ENCODE results near the gene FXYD4. TPM values are rescaled to one million over a fixed set of nuclear protein-coding genes. Genes with fewer than 3 reads are reported as not detected.
"Not testable (repeated sequence)": the region's sequence is repeated elsewhere in the genome, so short reads cannot be mapped to it uniquely, and the experiment has no call there.

FXYD4 gene

DNA sequence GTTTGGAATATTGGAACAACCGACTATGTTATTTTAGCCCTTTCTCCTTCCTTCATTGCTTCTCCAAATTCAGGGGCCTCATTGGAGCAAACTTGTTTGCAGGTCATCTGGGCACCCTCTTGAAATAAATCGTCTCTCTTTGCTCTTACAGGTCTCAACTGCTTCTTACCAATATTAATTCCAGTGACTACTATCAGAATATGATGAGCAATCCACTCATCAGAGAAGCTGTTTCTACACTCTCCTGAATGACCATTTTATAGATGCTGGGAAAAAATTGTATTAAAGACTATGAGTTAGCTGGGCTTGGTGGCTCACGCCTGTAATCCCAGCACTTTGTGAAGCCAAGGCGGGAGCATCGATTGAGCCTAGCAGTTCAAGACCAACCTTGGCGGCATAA, 50.1 kb downstream of the FXYD4 start:
- H3K9ac ChIP-seq (ENCODE audit: low read length): peak overlapping the region; percentile 92
- no peak overlapping the region for H3K18ac ChIP-seq (ENCODE audit: low read depth in 1 of 2, low read length in 2 of 2)
- no peaks in the 10 kb centered on the region for H3K79me1 ChIP-seq (replicated peaks; ENCODE audit: low read length, poor library complexity, severe bottlenecking)
- no peak overlapping the region for H4K91ac ChIP-seq (ENCODE audit: low read length)
- no peaks in the 10 kb centered on the region for H3K36me3 ChIP-seq (ENCODE audit: control insufficient read depth in 1 of 2, insufficient read depth in 2 of 2, low read depth in 1 of 2, low read length in 2 of 2)
- no peak overlapping the region for H3K4me2 ChIP-seq (ENCODE audit: low read length, poor library complexity, severe bottlenecking)
- no peak overlapping the region for H2AK5ac ChIP-seq (ENCODE audit: low read length, severe bottlenecking)
- H3K4ac ChIP-seq (ENCODE audit: low read depth in 1 of 2, low read length in 2 of 2): no peak overlapping the region
- WGBS: 99% methylated on average over 6 of the region's 6 CpGs
- H2BK5ac ChIP-seq (ENCODE audit: low read depth, low read length, poor library complexity, severe bottlenecking): no peak overlapping the region
- H4K8ac ChIP-seq (ENCODE audit: low read length): no peak overlapping the region
- DNase-seq: peak; percentile 26
- H3K4me1 ChIP-seq (ENCODE audit: control insufficient read depth, insufficient read depth, low read depth, low read length): peaks cover 6% of the 10 kb centered on the region
- no peaks in the 10 kb centered on the region for H3K9me3 ChIP-seq (ENCODE audit: control insufficient read depth, low read length)
- no peak overlapping the region for H3K14ac ChIP-seq (ENCODE audit: low read length in 2 of 2)
- no peak overlapping the region for H2AFZ ChIP-seq (ENCODE audit: low read depth, low read length)
- no peak overlapping the region for H3K23ac ChIP-seq (ENCODE audit: low read length in 2 of 2)
- no peak overlapping the region for H2BK12ac ChIP-seq (ENCODE audit: low read length in 2 of 2)
- no peak overlapping the region for H2BK120ac ChIP-seq (ENCODE audit: low read depth, low read length)
- peak overlapping the region in 1 of 2 experiments; percentile 83 for H3K4me3 ChIP-seq (ENCODE audit: insufficient read depth in 1 of 2, low read depth in 1 of 2, low read length in 2 of 2)
- no peak overlapping the region for H3K27ac ChIP-seq (ENCODE audit: low read length, poor library complexity, severe bottlenecking)
- H2BK15ac ChIP-seq (ENCODE audit: low read depth, poor library complexity, severe bottlenecking): no peak overlapping the region
- H3K27me3 ChIP-seq (ENCODE audit: control insufficient read depth in 1 of 2, insufficient read depth in 1 of 2, low read length in 2 of 2): no peaks in the 10 kb centered on the region

DNA sequence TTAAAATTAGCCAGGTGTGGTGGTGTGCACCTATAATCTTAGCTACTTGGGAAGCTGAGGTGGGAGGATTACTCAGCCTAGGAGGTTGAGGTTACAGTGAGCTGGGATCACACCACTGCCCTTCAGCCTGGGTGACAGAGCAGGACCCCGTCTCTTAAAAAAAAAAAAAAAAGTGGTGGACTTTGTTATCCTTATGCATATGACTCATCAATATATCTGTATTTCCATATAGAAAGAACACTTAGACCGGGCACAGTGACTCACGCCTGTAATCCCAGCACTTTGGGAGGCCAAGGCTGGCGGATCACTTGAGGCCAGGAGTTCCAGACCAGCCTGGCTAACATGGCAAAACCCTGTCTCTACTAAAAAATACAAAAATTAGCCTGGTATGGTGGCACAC, 50.5 kb downstream of the FXYD4 start:
- not testable (repeated sequence) for H2BK12ac ChIP-seq (ENCODE audit: low read length in 2 of 2); H3K18ac ChIP-seq (ENCODE audit: low read depth in 1 of 2, low read length in 2 of 2); H3K14ac ChIP-seq (ENCODE audit: low read length in 2 of 2); H3K4me2 ChIP-seq (ENCODE audit: low read length, poor library complexity, severe bottlenecking); H4K91ac ChIP-seq (ENCODE audit: low read length); H3K36me3 ChIP-seq (ENCODE audit: control insufficient read depth in 1 of 2, insufficient read depth in 2 of 2, low read depth in 1 of 2, low read length in 2 of 2); H2BK15ac ChIP-seq (ENCODE audit: low read depth, poor library complexity, severe bottlenecking); H3K27ac ChIP-seq (ENCODE audit: low read length, poor library complexity, severe bottlenecking); H2BK5ac ChIP-seq (ENCODE audit: low read depth, low read length, poor library complexity, severe bottlenecking); H3K4me3 ChIP-seq (ENCODE audit: insufficient read depth in 1 of 2, low read depth in 1 of 2, low read length in 2 of 2); H4K8ac ChIP-seq (ENCODE audit: low read length); H3K9me3 ChIP-seq (ENCODE audit: control insufficient read depth, low read length); H2AK5ac ChIP-seq (ENCODE audit: low read length, severe bottlenecking); H3K23ac ChIP-seq (ENCODE audit: low read length in 2 of 2); H3K79me1 ChIP-seq (replicated peaks; ENCODE audit: low read length, poor library complexity, severe bottlenecking); H3K4me1 ChIP-seq (ENCODE audit: control insufficient read depth, insufficient read depth, low read depth, low read length); H2BK120ac ChIP-seq (ENCODE audit: low read depth, low read length); H2AFZ ChIP-seq (ENCODE audit: low read depth, low read length); H3K4ac ChIP-seq (ENCODE audit: low read depth in 1 of 2, low read length in 2 of 2); H3K27me3 ChIP-seq (ENCODE audit: control insufficient read depth in 1 of 2, insufficient read depth in 1 of 2, low read length in 2 of 2)
- peak overlapping the region; percentile 92 for H3K9ac ChIP-seq (ENCODE audit: low read length)
- 82% methylated on average over 3 of the region's 4 CpGs for WGBS
- DNase-seq: peak; percentile 37

DNA sequence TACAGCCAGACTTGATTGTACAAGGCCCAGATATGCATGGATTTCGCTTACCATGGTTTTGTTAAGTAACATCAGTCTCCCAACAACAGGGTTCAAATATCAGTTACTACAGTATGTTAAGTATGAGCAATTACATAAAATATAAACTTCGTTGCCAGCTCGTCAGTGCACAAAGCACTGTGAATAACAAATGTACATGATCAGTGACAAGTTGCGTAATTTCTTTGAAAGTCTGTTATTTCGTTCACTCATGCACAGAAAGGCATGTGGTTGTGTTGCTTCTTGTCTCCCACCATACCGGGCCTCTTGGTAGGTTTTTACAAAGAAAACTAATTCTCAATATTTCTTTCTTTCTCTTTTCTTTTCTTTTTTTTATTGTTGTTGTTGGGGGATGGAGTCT, 53.0 kb downstream of the FXYD4 start:
- H4K8ac ChIP-seq (ENCODE audit: low read length): no peak overlapping the region
- no peak overlapping the region for H3K4ac ChIP-seq (ENCODE audit: low read depth in 1 of 2, low read length in 2 of 2)
- no peak overlapping the region for H2BK120ac ChIP-seq (ENCODE audit: low read depth, low read length)
- H3K9ac ChIP-seq (ENCODE audit: low read length): no peak overlapping the region
- H2BK15ac ChIP-seq (ENCODE audit: low read depth, poor library complexity, severe bottlenecking): no peak overlapping the region
- no peak overlapping the region for H4K91ac ChIP-seq (ENCODE audit: low read length)
- H3K23ac ChIP-seq (ENCODE audit: low read length in 2 of 2): no peak overlapping the region
- H2BK12ac ChIP-seq (ENCODE audit: low read length in 2 of 2): no peak overlapping the region
- 86% methylated on average over 4 of the region's 6 CpGs for WGBS
- H2AFZ ChIP-seq (ENCODE audit: low read depth, low read length): no peak overlapping the region
- H3K14ac ChIP-seq (ENCODE audit: low read length in 2 of 2): no peak overlapping the region
- no peak overlapping the region for H2BK5ac ChIP-seq (ENCODE audit: low read depth, low read length, poor library complexity, severe bottlenecking)
- no peak overlapping the region for H3K27ac ChIP-seq (ENCODE audit: low read length, poor library complexity, severe bottlenecking)
- no peak overlapping the region for H3K4me3 ChIP-seq (ENCODE audit: insufficient read depth in 1 of 2, low read depth in 1 of 2, low read length in 2 of 2)
- no peaks in the 10 kb centered on the region for H3K27me3 ChIP-seq (ENCODE audit: control insufficient read depth in 1 of 2, insufficient read depth in 1 of 2, low read length in 2 of 2)
- H2AK5ac ChIP-seq (ENCODE audit: low read length, severe bottlenecking): no peak overlapping the region
- H3K18ac ChIP-seq (ENCODE audit: low read depth in 1 of 2, low read length in 2 of 2): no peak overlapping the region
- DNase-seq: no peak
- H3K36me3 ChIP-seq (ENCODE audit: control insufficient read depth in 1 of 2, insufficient read depth in 2 of 2, low read depth in 1 of 2, low read length in 2 of 2): no peaks in the 10 kb centered on the region
- peaks cover 6% of the 10 kb centered on the region for H3K4me1 ChIP-seq (ENCODE audit: control insufficient read depth, insufficient read depth, low read depth, low read length)
- no peak overlapping the region for H3K4me2 ChIP-seq (ENCODE audit: low read length, poor library complexity, severe bottlenecking)
- H3K9me3 ChIP-seq (ENCODE audit: control insufficient read depth, low read length): no peaks in the 10 kb centered on the region
- H3K79me1 ChIP-seq (replicated peaks; ENCODE audit: low read length, poor library complexity, severe bottlenecking): no peaks in the 10 kb centered on the region

Small RNAs within 50 kb of the gene (small RNA-seq; reads per million reads assigned to genes)
- gene RNU6ATAC11P (ENCODE audit: low read depth) (not detected), gene SNORD3J (ENCODE audit: low read depth) (not detected)
